ENCODE measurements around the gene RALGPS1.

The RALGPS1 gene

DNA sequence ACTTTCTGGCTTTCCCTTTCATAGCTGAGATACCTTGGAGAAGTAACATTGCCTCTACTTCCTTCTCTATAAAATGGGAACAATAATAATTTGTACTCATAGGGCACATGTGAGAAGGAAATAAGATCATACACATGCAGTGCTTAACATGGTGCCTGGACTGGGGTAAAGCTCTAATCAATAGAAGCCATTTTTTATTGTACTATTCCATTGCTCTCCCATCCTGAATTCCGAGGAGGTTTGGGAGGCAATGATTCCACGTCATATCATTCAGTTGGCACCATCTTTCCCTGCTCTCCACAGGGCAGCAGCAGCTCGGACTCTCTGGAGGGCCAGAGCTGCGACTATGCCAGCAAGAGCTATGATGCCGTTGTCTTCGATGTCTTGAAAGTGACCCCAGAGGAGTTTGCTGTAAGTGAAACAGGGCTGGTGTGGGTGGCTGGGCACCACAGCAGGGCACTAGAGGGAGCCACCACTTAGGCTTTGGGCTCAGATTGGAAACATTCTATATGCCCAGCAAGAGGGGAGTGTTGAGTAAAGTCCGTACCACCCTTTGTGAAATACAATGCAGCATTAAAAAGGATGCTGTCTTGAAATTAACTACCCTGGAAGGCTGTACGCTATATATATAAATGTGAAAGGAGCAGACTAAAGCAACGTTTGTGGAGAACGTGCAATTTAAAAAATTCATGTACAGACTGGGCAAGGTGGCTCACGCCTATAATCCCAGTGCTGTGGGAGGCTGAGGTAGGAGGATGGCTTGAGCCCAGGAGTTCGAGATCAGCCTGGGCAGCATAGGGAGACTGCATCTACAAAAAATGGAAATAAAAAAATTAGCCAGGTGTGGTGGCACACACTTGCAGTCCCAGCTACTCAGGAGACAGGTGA, 51.2 kb downstream of the RALGPS1 start:
- H3K36me3 ChIP-seq (ENCODE audit: control insufficient read depth, low read length): no peaks in the 10 kb centered on the region
- no peak overlapping the region for H3K27ac ChIP-seq (ENCODE audit: low read depth, low read length)
- no peaks in the 10 kb centered on the region for H3K27me3 ChIP-seq (ENCODE audit: control insufficient read depth, low read length)
- H3F3A ChIP-seq (ENCODE audit: control insufficient read depth, insufficient read depth): no peaks in the 10 kb centered on the region
- H3K4me3 ChIP-seq (ENCODE audit: low read length): no peak overlapping the region
- TF ChIP-seq, protein P1, sequence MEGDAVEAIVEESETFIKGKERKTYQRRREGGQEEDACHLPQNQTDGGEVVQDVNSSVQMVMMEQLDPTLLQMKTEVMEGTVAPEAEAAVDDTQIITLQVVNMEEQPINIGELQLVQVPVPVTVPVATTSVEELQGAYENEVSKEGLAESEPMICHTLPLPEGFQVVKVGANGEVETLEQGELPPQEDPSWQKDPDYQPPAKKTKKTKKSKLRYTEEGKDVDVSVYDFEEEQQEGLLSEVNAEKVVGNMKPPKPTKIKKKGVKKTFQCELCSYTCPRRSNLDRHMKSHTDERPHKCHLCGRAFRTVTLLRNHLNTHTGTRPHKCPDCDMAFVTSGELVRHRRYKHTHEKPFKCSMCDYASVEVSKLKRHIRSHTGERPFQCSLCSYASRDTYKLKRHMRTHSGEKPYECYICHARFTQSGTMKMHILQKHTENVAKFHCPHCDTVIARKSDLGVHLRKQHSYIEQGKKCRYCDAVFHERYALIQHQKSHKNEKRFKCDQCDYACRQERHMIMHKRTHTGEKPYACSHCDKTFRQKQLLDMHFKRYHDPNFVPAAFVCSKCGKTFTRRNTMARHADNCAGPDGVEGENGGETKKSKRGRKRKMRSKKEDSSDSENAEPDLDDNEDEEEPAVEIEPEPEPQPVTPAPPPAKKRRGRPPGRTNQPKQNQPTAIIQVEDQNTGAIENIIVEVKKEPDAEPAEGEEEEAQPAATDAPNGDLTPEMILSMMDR (IDR thresholded peaks at IDR 0.05; ENCODE audit: low read depth, low read length, poor library complexity, severe bottlenecking): peak; percentile 79
- TF ChIP-seq EZH2phosphoT487 (IDR thresholded peaks at IDR 0.05; ENCODE audit: borderline replicate concordance, low read length): no peak
- H3K4me2 ChIP-seq (ENCODE audit: low read length): no peak overlapping the region
- H3K4me1 ChIP-seq (ENCODE audit: control insufficient read depth, low read length): no peaks in the 10 kb centered on the region
- no peaks in the 10 kb centered on the region for H3K9me2 ChIP-seq (replicated peaks; ENCODE audit: control insufficient read depth, low read length)
- no peaks in the 10 kb centered on the region for H3K79me2 ChIP-seq (ENCODE audit: control insufficient read depth, low read length)
- no peaks in the 10 kb centered on the region for H3K9me3 ChIP-seq (ENCODE audit: control insufficient read depth, insufficient read depth, low read length)
- no peaks in the 10 kb centered on the region for H4K20me1 ChIP-seq (ENCODE audit: control insufficient read depth, insufficient read depth, low read depth, low read length)

DNA sequence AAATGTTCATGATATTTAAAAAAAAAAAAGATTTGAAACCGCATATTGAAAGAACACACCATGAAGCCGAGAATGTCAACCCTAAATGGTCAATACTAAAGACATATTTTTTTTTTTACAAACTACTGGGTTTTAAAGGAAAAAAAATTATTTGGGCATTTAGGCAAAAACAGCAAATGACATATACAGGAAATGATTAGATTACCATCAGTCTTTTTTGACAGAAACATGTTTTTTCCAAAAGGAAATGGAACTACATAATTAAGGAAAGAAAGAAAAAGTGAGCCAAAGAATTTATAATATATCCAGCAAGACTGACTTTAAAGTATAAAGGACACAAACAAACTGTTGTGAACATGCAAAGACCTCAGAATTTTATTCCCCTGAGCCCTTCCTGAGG, 56.7 kb downstream of the RALGPS1 start:
- no peaks in the 10 kb centered on the region for H3K36me3 ChIP-seq (ENCODE audit: control insufficient read depth, low read length)
- H3K4me2 ChIP-seq (ENCODE audit: low read length): no peak overlapping the region
- no peak overlapping the region for H3K27ac ChIP-seq (ENCODE audit: low read depth, low read length)
- H3K79me2 ChIP-seq (ENCODE audit: control insufficient read depth, low read length): no peaks in the 10 kb centered on the region
- H3K4me1 ChIP-seq (ENCODE audit: control insufficient read depth, low read length): no peaks in the 10 kb centered on the region
- no peaks in the 10 kb centered on the region for H3K9me2 ChIP-seq (replicated peaks; ENCODE audit: control insufficient read depth, low read length)
- H3K4me3 ChIP-seq (ENCODE audit: low read length): no peak overlapping the region
- TF ChIP-seq, protein P1 (IDR thresholded peaks at IDR 0.05; ENCODE audit: low read depth, low read length, poor library complexity, severe bottlenecking): no peak
- TF ChIP-seq EZH2phosphoT487 (IDR thresholded peaks at IDR 0.05; ENCODE audit: borderline replicate concordance, low read length): no peak
- H4K20me1 ChIP-seq (ENCODE audit: control insufficient read depth, insufficient read depth, low read depth, low read length): no peaks in the 10 kb centered on the region
- H3F3A ChIP-seq (ENCODE audit: control insufficient read depth, insufficient read depth): no peaks in the 10 kb centered on the region
- no peaks in the 10 kb centered on the region for H3K9me3 ChIP-seq (ENCODE audit: control insufficient read depth, insufficient read depth, low read length)
- H3K27me3 ChIP-seq (ENCODE audit: control insufficient read depth, low read length): no peaks in the 10 kb centered on the region

DNA sequence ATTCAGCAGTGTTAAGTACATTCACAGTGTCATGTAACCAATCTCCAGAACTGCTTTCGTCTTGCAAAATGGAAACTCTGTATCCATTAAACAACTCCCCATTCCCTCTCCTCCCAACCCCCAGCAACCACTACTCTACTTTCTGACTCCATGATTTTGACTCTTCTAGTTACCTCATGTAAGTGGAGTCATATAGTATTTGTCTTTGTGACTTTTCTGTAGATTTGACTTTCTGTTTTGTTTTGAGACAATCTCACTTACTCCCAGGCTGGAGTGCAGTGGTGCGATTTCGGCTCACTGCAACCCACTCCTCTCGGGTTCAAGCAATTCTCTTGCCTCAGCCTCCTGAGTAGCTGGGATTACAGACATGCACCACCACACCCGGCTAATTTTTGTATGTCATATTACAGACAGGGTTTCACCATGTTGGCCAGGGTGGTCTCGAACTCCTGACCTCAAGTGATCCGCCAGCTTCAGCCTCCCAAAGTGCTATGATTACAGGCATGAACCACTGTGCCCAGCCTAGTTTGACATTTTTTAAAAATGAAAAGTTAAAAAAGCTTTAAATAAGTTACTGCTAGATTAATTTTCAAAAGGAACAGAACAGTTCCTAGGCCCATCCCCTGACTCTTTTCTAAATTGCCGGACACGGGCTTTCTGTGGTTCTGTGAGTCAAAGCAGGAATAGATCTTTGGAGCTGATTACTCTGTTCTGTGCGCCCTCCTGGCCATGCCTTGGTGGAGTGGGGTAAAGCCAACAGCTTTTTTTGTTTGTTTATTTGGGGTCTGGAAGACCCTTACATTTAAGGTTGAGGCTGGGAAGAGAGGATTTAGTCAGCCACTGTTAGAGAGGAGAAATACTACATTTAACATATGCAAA, 59.3 kb downstream of the RALGPS1 start:
- no peaks in the 10 kb centered on the region for H3K79me2 ChIP-seq (ENCODE audit: control insufficient read depth, low read length)
- H3K4me3 ChIP-seq (ENCODE audit: low read length): no peak overlapping the region
- no peaks in the 10 kb centered on the region for H4K20me1 ChIP-seq (ENCODE audit: control insufficient read depth, insufficient read depth, low read depth, low read length)
- no peaks in the 10 kb centered on the region for H3K4me1 ChIP-seq (ENCODE audit: control insufficient read depth, low read length)
- no peak overlapping the region for H3K4me2 ChIP-seq (ENCODE audit: low read length)
- no peaks in the 10 kb centered on the region for H3K9me2 ChIP-seq (replicated peaks; ENCODE audit: control insufficient read depth, low read length)
- no peaks in the 10 kb centered on the region for H3F3A ChIP-seq (ENCODE audit: control insufficient read depth, insufficient read depth)
- no peak overlapping the region for H3K27ac ChIP-seq (ENCODE audit: low read depth, low read length)
- no peaks in the 10 kb centered on the region for H3K27me3 ChIP-seq (ENCODE audit: control insufficient read depth, low read length)
- H3K36me3 ChIP-seq (ENCODE audit: control insufficient read depth, low read length): no peaks in the 10 kb centered on the region
- TF ChIP-seq, protein P1 (IDR thresholded peaks at IDR 0.05; ENCODE audit: low read depth, low read length, poor library complexity, severe bottlenecking): no peak
- no peak for TF ChIP-seq EZH2phosphoT487 (IDR thresholded peaks at IDR 0.05; ENCODE audit: borderline replicate concordance, low read length)
- no peaks in the 10 kb centered on the region for H3K9me3 ChIP-seq (ENCODE audit: control insufficient read depth, insufficient read depth, low read length)

Data from DOHH2 (cell line).